Fibroblast of gingiva (primary cell): ENCODE data around the gene SLC25A19.
A peak's percentile ranks its signal among the peaks of the same experiment; 100 is the strongest.
"Not testable (repeated sequence)": the region's sequence is repeated elsewhere in the genome, so short reads cannot be mapped to it uniquely, and the experiment has no call there.

Source experiments
- DNase-seq: peaks from one replicate; pipeline ENCODE4 v3.0.0-alpha.2; 2011; ENCODE audit warnings: low read depth

The SLC25A19 gene

GRCh38 chr17:75267411-75268232 is 21.6 kb downstream of the SLC25A19 start:
- no peak for DNase-seq

- no peak for DNase-seq
These were observed 22.2 kb downstream of the SLC25A19 start for GRCh38 chr17:75267153-75267410.

GRCh38 chr17:75266316-75267152 is 22.7 kb downstream of the SLC25A19 start:
- no peak for DNase-seq

GRCh38 chr17:75265614-75266315 is 23.5 kb downstream of the SLC25A19 start:
- DNase-seq, result no peak

- DNase-seq, result no peak
These were observed 26.2 kb downstream of the SLC25A19 start for GRCh38 chr17:75263055-75263454.

- no peak for DNase-seq
These were observed 27.1 kb downstream of the SLC25A19 start for GRCh38 chr17:75262112-75262606.

- peak; percentile 92 for DNase-seq
These were observed 27.7 kb downstream of the SLC25A19 start, which contains the start of the genes GGA3 and MRPS7 for GRCh38 chr17:75261336-75262111. GGA3 (minus strand) TSS chr17:75261606; CDS start chr17:75261587, 19 bp downstream. MRPS7 (plus strand) TSS chr17:75261879; CDS start chr17:75261901, 22 bp downstream.

- DNase-seq, result no peak
These were observed 28.4 kb downstream of the SLC25A19 start for GRCh38 chr17:75260641-75261335.

GRCh38 chr17:75257228-75257627 is 32.0 kb downstream of the SLC25A19 start:
- DNase-seq, result not testable (repeated sequence)

- DNase-seq, result not testable (repeated sequence)
These were observed 33.1 kb downstream of the SLC25A19 start for GRCh38 chr17:75255954-75256698.

- no peak for DNase-seq
These were observed 37.0 kb downstream of the SLC25A19 start for GRCh38 chr17:75252039-75252816.

- DNase-seq, result peak; percentile 57
These were observed 39.2 kb downstream of the SLC25A19 start for GRCh38 chr17:75250009-75250471.

GRCh38 chr17:75249564-75249963 is 39.7 kb downstream of the SLC25A19 start:
- no peak for DNase-seq

- no peak for DNase-seq
These were observed 42.8 kb downstream of the SLC25A19 start for GRCh38 chr17:75246404-75246803.

- DNase-seq, result no peak
These were observed 44.2 kb downstream of the SLC25A19 start for GRCh38 chr17:75245011-75245410.

- no peak for DNase-seq
These were observed 44.9 kb downstream of the SLC25A19 start for GRCh38 chr17:75244133-75244866.

GRCh38 chr17:75242461-75243042 is 46.7 kb downstream of the SLC25A19 start:
- no peak for DNase-seq

GRCh38 chr17:75241996-75242460 is 47.2 kb downstream of the SLC25A19 start:
- peak; percentile 44 for DNase-seq
